ENCODE measurements around the gene HMGXB3. TPM values are rescaled to one million over a fixed set of nuclear protein-coding genes. Genes with fewer than 3 reads are reported as not detected.
"Not testable (repeated sequence)": the region's sequence is repeated elsewhere in the genome, so short reads cannot be mapped to it uniquely, and the experiment has no call there.

Gene HMGXB3
- total RNA-seq, 1 donor from 2014 or later: 29.1 TPM

- DNase-seq (ENCODE audit: low read depth): no peak
Observed at GRCh38 chr5:150078802-150079689, 78.5 kb downstream of the HMGXB3 start.

GRCh38 chr5:150079909-150080461 lies 79.4 kb downstream of the HMGXB3 start:
- no peak for DNase-seq (ENCODE audit: low read depth)
- no peak overlapping the region for H3K4me3 ChIP-seq (ENCODE audit: low read depth, low read length)
- TF ChIP-seq CTCF (conservative IDR thresholded peaks at IDR 0.05; ENCODE audit: low read depth, low read length): no peak

More at GRCh38 chr5:150078802-150079689, 78.5 kb downstream of the HMGXB3 start:
- H3K4me3 ChIP-seq (ENCODE audit: low read depth, low read length): no peak overlapping the region
- no peak for TF ChIP-seq CTCF (conservative IDR thresholded peaks at IDR 0.05; ENCODE audit: low read depth, low read length)

- TF ChIP-seq CTCF (conservative IDR thresholded peaks at IDR 0.05; ENCODE audit: low read depth, low read length): no peak
- H3K4me3 ChIP-seq (ENCODE audit: low read depth, low read length): no peak overlapping the region
- no peak for DNase-seq (ENCODE audit: low read depth)
Observed at GRCh38 chr5:150080696-150081435, 80.3 kb downstream of the HMGXB3 start.

- no peak overlapping the region for H3K4me3 ChIP-seq (ENCODE audit: low read depth, low read length)
- no peak for DNase-seq (ENCODE audit: low read depth)
- TF ChIP-seq CTCF (conservative IDR thresholded peaks at IDR 0.05; ENCODE audit: low read depth, low read length): no peak
Observed at GRCh38 chr5:150081541-150082283, 81.2 kb downstream of the HMGXB3 start.

- DNase-seq (ENCODE audit: low read depth): no peak
- TF ChIP-seq CTCF (conservative IDR thresholded peaks at IDR 0.05; ENCODE audit: low read depth, low read length): no peak
- H3K4me3 ChIP-seq (ENCODE audit: low read depth, low read length): no peak overlapping the region
Observed at GRCh38 chr5:150082374-150082773, 81.8 kb downstream of the HMGXB3 start.

GRCh38 chr5:150082889-150083288 lies 82.3 kb downstream of the HMGXB3 start:
- no peak for TF ChIP-seq CTCF (conservative IDR thresholded peaks at IDR 0.05; ENCODE audit: low read depth, low read length)
- DNase-seq (ENCODE audit: low read depth): no peak
- no peak overlapping the region for H3K4me3 ChIP-seq (ENCODE audit: low read depth, low read length)

GRCh38 chr5:150084754-150085153 lies 84.2 kb downstream of the HMGXB3 start:
- H3K4me3 ChIP-seq (ENCODE audit: low read depth, low read length); DNase-seq (ENCODE audit: low read depth): not testable (repeated sequence)
